HepG2 (cell line): ENCODE results near the gene ZFHX3. TPM values are rescaled to one million over a fixed set of nuclear protein-coding genes. Genes with fewer than 3 reads are reported as not detected.

Experiments
- CCAR2 ChIP-seq: fragments of 200-400 bp; formaldehyde crosslinking; optimal IDR thresholded peaks from 2 replicates; pipeline ENCODE3; 2018; ENCODE audit warnings: low read depth, mild to moderate bottlenecking, low read length, moderate library complexity
- KLF6 ChIP-seq: IDR thresholded peaks from 2 replicates; pipeline ENCODE4 v1.8.0; 2016; ENCODE audit warnings: missing biosample characterization, missing genetic modification reagents
- MYC ChIP-seq: sonication (generic); formaldehyde crosslinking; IDR thresholded peaks from 2 replicates; pipeline ENCODE4 v1.9.0; 2021; ENCODE audit warnings: missing genetic modification reagents, borderline replicate concordance
- NR2C2 ChIP-seq: sonication (generic); formaldehyde crosslinking; IDR thresholded peaks from 2 replicates; pipeline ENCODE4 v1.4.0; 2020; ENCODE audit warnings: missing genetic modification reagents, mild to moderate bottlenecking, moderate library complexity, borderline replicate concordance
- SAFB2 ChIP-seq: sonication (generic); formaldehyde crosslinking; IDR thresholded peaks from 2 replicates; pipeline ENCODE4 v1.5.1; 2020; ENCODE audit warnings: missing genetic modification reagents, low read depth, mild to moderate bottlenecking, borderline replicate concordance
- SKI ChIP-seq: fragments of 450-650 bp; IDR thresholded peaks from one replicate; pipeline ENCODE4 v1.6.1; 2018; ENCODE audit warnings: mild to moderate bottlenecking; ENCODE audit not compliant: partially characterized antibody
- TBL1XR1 ChIP-seq: fragments of 150-350 bp; IDR thresholded peaks from 2 replicates; pipeline ENCODE4 v1.6.1; 2014; ENCODE audit warnings: borderline replicate concordance, low read length; ENCODE audit not compliant: partially characterized antibody
- TBX2 ChIP-seq: sonication (generic); formaldehyde crosslinking; IDR thresholded peaks from 2 replicates; pipeline ENCODE4 v1.5.0; 2020; ENCODE audit warnings: missing genetic modification reagents, mild to moderate bottlenecking, borderline replicate concordance
- ZNF20 ChIP-seq: sonication (generic); formaldehyde crosslinking; IDR thresholded peaks from 2 replicates; pipeline ENCODE4 v1.4.0; 2020; ENCODE audit warnings: mild to moderate bottlenecking, moderate library complexity, missing genetic modification reagents
- ZNF782 ChIP-seq: sonication (generic); formaldehyde crosslinking; IDR thresholded peaks from 2 replicates; pipeline ENCODE4 v1.4.0; 2020; ENCODE audit warnings: missing genetic modification reagents, mild to moderate bottlenecking, borderline replicate concordance
- ZNF788 ChIP-seq: sonication (generic); formaldehyde crosslinking; IDR thresholded peaks from 2 replicates; pipeline ENCODE4 v1.5.0; 2020; ENCODE audit warnings: mild to moderate bottlenecking, missing genetic modification reagents, borderline replicate concordance
- ZSCAN21 ChIP-seq: sonication (generic); formaldehyde crosslinking; IDR thresholded peaks from 2 replicates; pipeline ENCODE4 v1.8.0; 2022; ENCODE audit warnings: mild to moderate bottlenecking, missing genetic modification reagents, moderate library complexity, borderline replicate concordance
- polyA plus RNA-seq, 8 experiments: library from polyadenylated mRNA; depleted of rRNA in 3 of 8; stranded (reverse) in 7 of 8; unstranded in 1 of 8; fragments of >200 nt; fragmentation: Illumina TruSeq in 4 of 8; extraction: Trizol in 4 of 8; gene quantifications; 2 replicates each; pipeline versions ENCODE4 v1.2.1 to v1.2.3, GENCODE V29; 2011 to 2016; ENCODE audit warnings: low read depth in 4 of 8, missing spikeins in 1 of 8, mixed read lengths in 1 of 8; ENCODE audit not compliant: insufficient read depth in 1 of 8
- total RNA-seq, 5 experiments: library from RNA; depleted of rRNA; stranded (reverse); fragments of >200 nt; fragmentation: Illumina TruSeq; extraction: Trizol; gene quantifications; 2 replicates each; pipeline ENCODE4 v1.2.3, GENCODE V29; 2016; ENCODE audit warnings: low read depth in 1 of 5
- TF ChIP-seq, protein P1 (sequence below): IDR thresholded peaks from 2 replicates; pipeline ENCODE4 v1.6.1; 2012; ENCODE audit warnings: low read length, improper control_type of control experiment
- TF ChIP-seq, protein P2 (sequence below): sonication (generic); formaldehyde crosslinking; IDR thresholded peaks from 2 replicates; pipeline ENCODE4 v1.4.0; 2020; ENCODE audit warnings: mild to moderate bottlenecking, missing genetic modification reagents
- TF ChIP-seq, protein P3 (sequence below): sonication (generic); formaldehyde crosslinking; IDR thresholded peaks from 2 replicates; pipeline ENCODE4 v1.4.0; 2020; ENCODE audit warnings: missing genetic modification reagents
- TF ChIP-seq, protein P4 (sequence below): sonication (generic); formaldehyde crosslinking; IDR thresholded peaks from 2 replicates; pipeline ENCODE4 v1.5.0; 2020; ENCODE audit warnings: missing genetic modification reagents
- TF ChIP-seq, protein P5 (sequence below): sonication (generic); formaldehyde crosslinking; conservative IDR thresholded peaks from 2 replicates; pipeline ENCODE4 v1.4.0; 2020; ENCODE audit warnings: missing genetic modification reagents

The ZFHX3 gene
- total and polyA plus RNA-seq, 2 of the 13 experiments (the other 11 are each of a cell fraction or from before 2014, with no cell fraction given): 5.0 to 6.0 TPM

DNA sequence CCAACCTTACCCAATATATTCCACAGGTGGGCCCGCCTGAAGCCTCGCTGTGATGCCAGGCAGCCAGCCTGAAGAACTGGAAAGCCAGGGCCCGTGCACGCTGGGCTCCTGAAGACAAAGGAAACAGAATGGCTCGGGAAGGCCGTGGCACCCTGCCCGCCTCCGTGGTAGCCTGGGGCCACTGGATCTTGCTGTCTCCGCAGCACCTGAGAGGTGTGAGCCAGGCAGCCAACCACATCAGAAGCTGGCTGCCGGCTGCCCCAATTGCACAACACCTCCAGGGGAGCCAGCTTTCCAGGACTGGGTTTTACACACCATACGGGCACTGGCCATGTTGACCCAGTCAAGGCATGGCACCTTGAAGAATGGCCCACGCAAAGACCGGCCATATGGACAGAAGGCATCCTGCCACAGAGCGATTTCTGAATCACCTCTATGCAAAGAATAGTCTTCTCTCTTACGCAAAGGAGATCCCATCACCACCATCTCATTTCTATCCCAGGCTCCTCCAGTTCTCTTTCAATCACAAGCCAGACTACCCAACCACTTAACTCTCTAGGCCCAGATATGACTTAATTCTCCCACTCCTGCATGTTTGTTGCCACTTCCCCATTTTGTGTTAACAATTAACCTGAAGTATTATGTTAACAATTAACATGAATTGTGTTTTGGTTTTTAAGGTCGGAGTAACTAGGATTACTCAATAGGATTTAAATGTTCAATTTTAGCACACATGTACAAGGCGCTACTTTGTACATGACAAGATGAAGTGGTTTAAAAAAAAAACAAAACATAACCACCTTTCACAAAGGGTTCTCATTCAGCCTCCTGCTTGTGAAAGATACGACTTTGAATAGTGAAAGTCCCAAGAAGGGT is 32.1 kb downstream of the ZFHX3 start (continued):
- TF ChIP-seq TBL1XR1 (no peak), MYC (0 out of 2 replicates have a peak, but pooled peaks have one; percentile 15), ZSCAN21 (CRISPR knock-in tag) (no peak), SKI (peak; percentile 19), ZNF782 (CRISPR knock-in tag) (peak; percentile 74; the same call in 1 of the 2 replicates), CCAR2 (no peak), KLF6 (no peak; the same call in none of the 2 replicates), NR2C2 (CRISPR knock-in tag) (peak; percentile 29; the same call in 1 of the 2 replicates), ZNF20 (no peak), TBX2 (CRISPR knock-in tag) (peak; percentile 67; the same call in 1 of the 2 replicates), ZNF788 (CRISPR knock-in tag) (peak; percentile 77; the same call in 1 of the 2 replicates), SAFB2 (no peak)
- TF ChIP-seq, protein P1, sequence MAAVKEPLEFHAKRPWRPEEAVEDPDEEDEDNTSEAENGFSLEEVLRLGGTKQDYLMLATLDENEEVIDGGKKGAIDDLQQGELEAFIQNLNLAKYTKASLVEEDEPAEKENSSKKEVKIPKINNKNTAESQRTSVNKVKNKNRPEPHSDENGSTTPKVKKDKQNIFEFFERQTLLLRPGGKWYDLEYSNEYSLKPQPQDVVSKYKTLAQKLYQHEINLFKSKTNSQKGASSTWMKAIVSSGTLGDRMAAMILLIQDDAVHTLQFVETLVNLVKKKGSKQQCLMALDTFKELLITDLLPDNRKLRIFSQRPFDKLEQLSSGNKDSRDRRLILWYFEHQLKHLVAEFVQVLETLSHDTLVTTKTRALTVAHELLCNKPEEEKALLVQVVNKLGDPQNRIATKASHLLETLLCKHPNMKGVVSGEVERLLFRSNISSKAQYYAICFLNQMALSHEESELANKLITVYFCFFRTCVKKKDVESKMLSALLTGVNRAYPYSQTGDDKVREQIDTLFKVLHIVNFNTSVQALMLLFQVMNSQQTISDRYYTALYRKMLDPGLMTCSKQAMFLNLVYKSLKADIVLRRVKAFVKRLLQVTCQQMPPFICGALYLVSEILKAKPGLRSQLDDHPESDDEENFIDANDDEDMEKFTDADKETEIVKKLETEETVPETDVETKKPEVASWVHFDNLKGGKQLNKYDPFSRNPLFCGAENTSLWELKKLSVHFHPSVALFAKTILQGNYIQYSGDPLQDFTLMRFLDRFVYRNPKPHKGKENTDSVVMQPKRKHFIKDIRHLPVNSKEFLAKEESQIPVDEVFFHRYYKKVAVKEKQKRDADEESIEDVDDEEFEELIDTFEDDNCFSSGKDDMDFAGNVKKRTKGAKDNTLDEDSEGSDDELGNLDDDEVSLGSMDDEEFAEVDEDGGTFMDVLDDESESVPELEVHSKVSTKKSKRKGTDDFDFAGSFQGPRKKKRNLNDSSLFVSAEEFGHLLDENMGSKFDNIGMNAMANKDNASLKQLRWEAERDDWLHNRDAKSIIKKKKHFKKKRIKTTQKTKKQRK: no peak
- TF ChIP-seq, protein P2, sequence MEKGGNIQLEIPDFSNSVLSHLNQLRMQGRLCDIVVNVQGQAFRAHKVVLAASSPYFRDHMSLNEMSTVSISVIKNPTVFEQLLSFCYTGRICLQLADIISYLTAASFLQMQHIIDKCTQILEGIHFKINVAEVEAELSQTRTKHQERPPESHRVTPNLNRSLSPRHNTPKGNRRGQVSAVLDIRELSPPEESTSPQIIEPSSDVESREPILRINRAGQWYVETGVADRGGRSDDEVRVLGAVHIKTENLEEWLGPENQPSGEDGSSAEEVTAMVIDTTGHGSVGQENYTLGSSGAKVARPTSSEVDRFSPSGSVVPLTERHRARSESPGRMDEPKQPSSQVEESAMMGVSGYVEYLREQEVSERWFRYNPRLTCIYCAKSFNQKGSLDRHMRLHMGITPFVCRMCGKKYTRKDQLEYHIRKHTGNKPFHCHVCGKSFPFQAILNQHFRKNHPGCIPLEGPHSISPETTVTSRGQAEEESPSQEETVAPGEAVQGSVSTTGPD (CRISPR knock-in tag): no peak; the same call in 1 of the 2 replicates
- TF ChIP-seq, protein P3, sequence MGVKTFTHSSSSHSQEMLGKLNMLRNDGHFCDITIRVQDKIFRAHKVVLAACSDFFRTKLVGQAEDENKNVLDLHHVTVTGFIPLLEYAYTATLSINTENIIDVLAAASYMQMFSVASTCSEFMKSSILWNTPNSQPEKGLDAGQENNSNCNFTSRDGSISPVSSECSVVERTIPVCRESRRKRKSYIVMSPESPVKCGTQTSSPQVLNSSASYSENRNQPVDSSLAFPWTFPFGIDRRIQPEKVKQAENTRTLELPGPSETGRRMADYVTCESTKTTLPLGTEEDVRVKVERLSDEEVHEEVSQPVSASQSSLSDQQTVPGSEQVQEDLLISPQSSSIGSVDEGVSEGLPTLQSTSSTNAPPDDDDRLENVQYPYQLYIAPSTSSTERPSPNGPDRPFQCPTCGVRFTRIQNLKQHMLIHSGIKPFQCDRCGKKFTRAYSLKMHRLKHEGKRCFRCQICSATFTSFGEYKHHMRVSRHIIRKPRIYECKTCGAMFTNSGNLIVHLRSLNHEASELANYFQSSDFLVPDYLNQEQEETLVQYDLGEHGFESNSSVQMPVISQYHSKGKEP (CRISPR knock-in tag): no peak
- TF ChIP-seq, protein P4, sequence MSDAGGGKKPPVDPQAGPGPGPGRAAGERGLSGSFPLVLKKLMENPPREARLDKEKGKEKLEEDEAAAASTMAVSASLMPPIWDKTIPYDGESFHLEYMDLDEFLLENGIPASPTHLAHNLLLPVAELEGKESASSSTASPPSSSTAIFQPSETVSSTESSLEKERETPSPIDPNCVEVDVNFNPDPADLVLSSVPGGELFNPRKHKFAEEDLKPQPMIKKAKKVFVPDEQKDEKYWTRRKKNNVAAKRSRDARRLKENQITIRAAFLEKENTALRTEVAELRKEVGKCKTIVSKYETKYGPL: no peak
- TF ChIP-seq, protein P5, sequence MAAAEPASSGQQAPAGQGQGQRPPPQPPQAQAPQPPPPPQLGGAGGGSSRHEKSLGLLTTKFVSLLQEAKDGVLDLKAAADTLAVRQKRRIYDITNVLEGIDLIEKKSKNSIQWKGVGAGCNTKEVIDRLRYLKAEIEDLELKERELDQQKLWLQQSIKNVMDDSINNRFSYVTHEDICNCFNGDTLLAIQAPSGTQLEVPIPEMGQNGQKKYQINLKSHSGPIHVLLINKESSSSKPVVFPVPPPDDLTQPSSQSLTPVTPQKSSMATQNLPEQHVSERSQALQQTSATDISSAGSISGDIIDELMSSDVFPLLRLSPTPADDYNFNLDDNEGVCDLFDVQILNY (CRISPR knock-in tag): no peak
